Islet precursor cell (in vitro differentiated cells): ENCODE measurements around the gene GRK1.

Experiments used
- DNase-seq: peaks from one replicate; pipeline ENCODE4 v3.0.0-alpha.2; 2018

The GRK1 gene

DNA sequence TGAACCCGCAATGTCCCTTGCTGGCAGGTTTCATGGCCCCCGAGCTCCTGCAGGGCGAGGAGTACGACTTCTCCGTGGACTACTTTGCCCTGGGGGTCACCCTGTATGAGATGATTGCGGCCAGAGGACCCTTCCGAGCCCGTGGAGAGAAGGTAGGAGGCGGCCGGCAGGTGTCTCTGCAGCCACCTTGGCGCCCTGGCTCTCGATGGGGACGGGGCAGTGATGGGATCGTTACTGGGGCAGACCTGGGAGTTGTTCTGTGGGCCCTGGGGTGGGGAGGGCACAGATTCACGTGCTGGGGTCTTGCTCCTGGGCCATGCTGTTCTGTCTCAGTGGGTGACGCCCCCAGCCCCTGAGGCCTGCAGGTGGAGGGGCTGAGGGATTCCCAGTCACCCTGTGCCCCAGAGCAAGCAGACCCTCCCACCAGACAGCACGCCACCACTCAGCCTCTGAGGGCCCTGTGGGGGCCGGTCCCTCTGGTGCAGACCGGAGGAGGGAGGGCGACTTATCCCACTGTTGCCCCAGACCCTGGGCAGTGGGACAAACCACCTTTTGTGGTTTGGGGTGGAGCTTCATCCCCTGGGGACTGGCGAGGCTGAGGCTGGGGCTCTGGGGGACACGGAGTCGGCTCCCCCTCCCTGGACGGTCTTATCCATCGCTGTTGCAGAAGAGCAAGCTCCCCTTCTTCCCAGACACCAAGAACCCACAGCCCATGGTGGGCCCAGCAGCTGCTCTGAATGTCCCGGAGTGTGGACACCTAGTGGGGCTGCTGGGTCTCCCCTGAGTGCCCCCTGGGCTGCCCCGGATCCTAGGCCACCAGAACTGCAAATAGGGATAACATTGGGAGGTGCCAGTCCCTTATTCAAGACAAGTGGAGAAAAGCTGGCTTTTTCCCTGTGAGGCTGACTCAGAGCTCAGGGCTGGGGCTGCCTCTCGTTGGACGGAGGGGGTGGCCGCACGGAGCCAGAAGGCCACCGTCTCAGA is 64.5 kb downstream of the GRK1 start:
- DNase-seq = no peak

DNA sequence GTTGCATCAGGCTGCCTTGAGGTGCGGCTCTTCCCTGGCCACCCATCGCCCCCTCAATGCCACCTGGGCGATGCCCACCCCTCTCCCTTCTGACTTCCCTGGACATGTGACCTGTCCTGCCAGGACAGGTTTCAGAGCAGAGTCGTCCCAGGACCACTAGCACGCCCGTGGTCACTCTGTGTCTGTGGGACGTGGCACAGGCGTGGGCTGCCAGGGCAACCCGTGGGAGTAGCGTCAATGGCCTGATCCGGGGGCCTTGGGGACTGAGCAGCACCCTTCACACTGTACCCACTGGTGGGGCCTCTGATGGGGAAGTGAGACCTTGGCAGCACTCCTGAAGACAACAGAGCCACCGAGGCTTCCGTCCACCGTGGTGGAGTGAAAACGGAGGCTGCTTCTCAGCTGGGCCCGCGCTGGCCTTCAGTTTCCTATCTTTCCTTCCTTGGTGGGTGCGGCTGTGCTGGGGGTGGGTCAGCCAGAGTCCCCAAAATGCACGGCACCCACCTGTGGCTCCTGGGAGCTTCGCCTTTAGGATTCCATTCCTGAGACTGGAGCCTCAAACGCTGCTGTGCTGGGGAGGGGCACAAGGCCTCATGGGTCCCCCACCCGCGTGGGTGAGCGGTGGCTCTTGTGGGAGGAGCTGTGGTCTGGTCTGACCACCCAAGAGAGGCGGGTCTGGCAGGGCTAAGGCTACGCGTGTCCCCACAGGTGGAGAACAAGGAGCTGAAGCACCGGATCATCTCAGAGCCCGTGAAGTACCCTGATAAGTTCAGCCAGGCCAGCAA is 65.3 kb downstream of the GRK1 start:
- DNase-seq = no peak

DNA sequence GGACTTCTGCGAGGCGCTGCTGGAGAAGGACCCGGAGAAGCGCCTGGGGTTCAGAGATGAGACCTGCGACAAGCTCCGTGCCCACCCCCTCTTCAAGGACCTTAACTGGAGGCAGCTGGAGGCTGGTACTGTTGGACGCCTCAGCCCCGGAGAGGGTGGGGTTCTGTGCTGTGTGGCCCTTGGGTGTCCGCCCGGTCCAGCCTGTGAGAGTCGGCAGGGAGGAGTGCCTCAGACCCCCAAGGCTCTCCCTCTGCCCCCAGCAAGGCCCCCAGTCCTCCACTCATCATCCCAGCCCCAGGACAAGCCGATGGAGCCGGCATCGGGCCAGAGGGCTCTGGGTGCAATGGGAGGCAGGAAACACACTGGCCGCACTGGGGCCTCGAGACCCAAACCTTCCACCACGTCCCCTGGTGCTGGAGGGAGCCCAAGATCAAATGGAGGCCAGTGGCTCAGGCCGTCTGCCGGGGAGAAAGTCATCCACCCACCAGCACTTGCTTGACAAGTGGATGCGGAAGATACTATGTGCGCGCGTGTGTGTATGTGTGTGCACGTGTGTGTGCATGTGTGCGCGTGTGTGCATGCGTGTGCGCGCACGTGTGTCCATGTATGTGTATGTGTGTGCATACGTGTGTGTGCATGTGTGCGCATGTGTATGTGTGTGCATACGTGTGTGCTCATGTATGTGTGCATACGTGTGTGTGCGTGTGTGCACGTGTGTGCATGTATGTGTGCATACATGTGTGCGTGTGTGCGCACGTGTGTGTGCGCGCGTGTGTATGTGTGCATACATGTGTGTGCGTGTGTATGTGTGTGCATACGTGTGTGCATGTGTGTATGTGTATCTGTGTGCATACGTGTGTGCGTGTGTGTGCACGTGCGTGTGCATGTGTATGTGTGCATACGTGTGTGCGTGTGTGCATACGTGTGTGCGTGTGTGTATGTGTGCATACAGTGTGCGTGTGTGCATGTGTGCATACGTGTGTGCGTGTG is 66.2 kb downstream of the GRK1 start:
- no peak for DNase-seq

DNA sequence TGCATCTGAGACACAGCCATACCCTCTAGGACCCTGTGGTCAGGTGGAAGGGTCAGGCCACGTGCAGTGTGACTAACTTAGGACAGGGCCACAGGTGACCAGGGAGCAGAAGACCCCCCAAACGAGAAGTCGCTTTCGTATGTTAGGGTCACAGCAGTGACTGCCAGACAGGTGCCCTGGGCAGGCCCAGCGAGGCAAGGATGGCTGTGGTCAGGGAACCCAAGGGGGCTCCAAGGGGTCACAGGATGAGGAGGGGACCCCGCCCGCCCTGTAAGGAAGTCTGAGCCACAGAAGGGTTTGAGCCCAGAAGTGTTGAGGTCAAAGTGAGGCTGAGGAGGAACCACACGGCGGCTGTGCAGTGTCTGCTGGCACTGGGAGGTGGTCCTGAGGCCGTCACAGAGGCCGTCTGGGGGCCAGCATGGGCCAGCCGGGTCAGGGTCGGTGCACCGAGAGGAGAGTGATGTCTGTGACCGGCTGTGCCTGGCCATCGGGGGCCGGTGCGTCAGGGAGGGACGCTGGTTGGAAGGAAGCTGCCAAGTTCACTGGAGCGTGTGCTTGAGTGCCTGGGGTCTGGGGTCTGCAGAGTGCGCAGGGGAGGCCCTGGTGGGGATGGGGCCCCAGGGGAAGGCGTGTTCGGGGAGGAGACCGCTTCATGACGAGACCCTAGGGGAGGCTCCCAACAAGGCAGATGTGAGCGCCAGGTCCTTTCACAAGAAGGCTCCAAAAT is 67.2 kb downstream of the GRK1 start:
- no peak for DNase-seq

DNA sequence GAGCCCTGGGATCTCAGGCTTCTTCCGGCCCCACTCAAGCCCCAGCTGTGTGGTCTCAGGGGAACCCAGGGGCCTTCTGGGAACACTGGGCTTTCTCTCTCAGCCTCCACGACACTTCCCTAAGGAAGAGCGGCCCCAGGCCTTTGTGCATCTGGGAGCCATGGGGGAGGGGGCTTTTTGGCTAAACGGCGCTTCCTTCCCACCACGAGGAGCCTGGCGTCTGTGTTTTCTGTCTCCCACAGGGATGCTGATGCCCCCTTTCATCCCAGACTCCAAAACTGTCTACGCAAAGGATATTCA is 67.8 kb downstream of the GRK1 start:
- no peak for DNase-seq

DNA sequence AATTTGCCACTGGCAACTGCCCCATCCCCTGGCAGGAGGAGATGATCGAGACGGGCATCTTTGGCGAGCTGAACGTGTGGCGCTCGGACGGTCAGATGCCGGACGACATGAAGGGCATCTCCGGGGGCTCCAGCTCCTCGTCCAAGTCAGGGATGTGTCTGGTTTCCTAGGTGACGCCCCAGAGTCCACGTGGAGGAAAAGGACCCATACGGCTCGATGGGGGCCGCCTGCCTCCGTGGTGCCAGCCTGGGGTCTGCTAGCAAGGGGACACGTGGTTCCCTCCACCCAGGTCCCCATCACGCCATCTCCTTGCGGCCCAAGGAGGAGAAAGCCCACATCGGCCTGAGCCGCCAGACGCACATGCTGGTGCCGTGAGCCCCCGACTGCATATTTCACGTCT is 68.2 kb downstream of the GRK1 start:
- no peak for DNase-seq

DNA sequence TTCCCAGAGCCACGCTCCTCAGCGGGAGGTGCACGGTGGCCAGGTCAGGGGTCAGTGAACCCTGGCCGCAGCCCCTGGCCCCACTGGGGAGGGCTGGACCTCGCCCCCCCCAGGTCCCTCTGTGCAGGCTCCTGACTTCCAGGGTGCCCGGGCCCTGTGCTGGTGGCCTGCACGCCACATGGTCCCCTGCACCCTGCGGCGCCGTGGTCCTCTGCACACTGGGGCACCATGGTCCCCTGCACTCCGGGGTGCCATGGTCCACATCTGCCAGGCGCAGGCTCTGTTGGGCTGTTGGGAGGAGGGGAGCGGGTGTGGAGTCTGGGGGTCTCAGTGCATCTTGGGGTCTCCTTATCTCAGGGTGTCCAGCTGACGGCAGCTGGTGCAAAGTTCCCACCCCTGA is 68.7 kb downstream of the GRK1 start:
- DNase-seq = no peak

DNA sequence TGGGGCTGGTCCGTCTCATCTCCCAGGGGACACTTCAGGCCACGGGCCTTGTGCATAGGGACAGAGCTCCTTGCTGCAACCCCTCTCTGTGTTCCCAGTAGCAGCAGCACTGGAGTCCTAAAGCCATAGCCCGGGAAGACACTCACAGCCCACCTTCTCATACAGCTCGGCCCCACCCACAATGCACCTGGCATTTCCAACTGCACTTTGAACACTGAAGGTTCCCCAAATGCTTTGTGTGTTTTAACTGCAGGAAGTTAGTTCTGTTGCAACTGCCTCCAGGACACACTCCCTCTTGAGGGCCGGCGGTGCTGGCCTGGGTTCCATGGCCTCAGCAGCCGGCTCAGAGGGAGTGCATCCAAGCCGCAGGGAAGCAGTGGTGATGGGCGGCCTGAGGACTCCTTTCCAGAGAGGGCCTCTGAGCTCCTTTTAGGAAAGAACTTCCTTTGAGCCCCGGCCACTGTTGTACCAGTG is 69.3 kb downstream of the GRK1 start:
- DNase-seq = no peak

DNA sequence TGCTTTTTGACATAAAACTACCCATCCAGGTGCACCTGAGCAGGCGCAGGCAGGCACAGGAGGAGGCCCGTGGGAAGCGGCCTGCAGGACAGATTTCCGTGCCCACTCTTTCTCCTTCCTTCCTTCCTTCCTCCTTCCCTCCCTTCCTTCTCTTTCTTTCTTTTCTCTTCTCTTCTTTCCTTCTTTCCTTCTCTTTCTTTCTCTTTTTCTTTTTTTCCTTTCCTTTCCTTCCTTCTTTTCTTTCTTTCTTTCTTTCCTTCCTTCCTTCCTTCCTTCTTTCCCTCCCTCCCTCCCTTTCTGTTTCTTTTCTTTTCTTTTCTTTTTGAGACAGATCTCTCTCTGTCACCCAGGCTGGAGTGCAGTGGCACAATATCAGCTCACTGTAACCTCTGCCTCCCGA is 70.8 kb downstream of the GRK1 start:
- DNase-seq = no peak

DNA sequence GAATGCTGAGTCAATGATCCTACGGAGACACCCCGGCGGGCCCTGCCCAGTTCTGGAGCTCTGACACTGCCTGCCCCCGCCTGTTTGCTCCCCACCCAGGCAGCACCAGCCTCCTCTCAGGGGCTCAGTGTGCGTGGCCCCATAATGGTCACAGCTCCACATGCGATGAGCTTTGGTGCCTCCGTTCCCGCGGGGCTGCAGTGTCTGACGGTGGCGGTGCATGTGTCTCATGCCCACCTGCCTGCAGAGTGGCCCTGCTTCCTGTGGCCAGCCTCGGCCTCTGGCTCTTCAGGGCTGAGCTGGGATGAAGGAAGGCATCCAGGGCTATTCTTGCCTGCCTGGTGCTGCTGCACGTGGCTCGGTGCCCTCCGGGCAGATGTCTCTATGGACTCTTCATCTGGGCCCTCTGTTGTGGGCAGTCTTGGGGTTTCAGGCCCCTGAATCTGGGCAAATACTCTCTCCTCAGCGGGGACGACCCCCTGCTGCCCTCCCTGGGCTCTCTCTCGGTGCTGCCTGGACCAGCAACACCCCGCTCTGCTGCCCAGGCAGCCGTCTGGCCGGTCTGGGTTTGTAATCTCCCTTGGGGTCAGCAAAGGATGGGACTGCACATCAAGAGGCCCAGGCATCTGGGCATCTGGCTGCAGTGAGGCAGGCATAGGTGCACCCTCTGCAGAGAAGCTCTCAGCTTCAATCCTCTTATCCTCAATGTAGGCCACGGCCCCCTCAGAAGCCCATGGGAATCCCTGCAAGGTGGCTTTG is 72.7 kb downstream of the GRK1 start:
- DNase-seq = no peak

DNA sequence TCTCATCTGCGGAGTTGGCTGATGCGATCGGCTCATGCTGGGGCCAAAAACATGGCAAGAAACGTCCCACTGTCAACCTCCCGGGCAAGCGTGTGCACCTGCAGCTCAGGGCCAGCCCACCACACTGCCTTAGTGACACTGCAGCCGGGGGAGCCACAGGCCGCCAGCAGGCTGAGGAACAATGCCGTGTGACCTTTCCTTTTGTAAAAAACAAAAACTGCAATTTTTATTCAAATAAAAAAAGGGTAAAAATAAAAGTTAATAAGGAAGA is 73.2 kb downstream of the GRK1 start:
- no peak for DNase-seq

DNA sequence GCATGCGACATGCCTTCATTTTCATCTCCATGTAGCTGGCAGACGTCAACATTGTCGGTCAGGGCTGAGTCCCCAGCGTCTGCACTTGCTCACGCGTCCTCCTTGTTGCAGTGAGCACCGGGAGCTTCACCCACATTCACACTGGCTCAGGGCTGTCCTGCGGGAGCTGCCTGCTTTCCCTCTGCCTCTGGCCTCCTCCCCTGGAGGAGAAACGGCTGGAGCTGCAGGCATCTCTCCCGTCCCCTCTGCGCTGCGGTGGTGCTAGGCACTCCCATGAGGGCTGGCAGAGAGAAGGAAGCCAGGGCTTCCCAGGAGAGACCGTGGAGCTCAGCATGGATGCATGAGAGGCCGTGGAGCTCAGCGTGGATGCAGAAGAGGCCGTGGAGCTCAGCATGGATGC is 73.6 kb downstream of the GRK1 start:
- DNase-seq = no peak

DNA sequence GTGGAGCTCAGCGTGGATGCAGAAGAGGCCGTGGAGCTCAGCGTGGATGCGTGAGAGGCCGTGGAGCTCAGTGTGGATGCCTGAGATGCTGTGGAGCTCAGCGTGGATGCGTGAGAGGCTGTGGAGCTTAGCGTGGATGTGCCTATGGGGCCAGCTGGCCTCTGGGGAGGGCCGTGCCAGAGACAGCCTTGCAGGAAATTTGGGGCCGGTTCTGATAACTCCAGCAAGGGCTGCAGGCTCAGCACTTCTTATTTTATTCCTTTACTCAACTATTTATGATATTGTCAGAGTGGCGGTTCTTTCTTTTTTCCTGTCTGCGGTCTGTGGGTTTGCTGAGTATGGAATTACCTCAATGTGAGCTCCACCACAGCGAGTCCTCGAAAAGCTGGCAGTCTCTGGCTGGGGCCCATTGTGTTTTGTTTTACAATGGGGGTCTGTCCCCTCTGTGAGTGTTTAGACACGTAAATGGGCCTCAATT is 74.2 kb downstream of the GRK1 start:
- DNase-seq = no peak

DNA sequence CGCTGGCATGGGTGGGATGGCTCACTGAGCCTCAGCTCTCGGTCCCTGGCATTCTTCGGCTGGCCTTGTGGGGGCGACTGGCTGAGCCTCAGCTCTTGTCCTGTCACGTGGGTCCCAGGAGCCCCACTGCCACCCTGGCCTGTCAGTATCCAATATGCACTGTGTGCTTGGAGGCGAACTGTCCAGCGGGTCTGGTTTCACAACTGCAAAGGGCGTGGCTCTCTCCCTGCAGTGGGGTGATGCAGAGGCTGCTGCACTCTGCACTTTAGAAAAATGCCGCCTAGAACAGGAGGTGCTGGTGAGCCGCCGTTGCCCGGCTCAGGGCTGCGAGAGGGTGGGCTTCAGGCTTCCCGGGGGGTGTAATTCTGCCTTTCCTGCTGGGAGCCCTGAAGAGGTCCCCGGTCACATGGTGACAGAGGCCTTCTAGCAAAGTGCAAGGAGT is 75.0 kb downstream of the GRK1 start:
- DNase-seq = no peak

DNA sequence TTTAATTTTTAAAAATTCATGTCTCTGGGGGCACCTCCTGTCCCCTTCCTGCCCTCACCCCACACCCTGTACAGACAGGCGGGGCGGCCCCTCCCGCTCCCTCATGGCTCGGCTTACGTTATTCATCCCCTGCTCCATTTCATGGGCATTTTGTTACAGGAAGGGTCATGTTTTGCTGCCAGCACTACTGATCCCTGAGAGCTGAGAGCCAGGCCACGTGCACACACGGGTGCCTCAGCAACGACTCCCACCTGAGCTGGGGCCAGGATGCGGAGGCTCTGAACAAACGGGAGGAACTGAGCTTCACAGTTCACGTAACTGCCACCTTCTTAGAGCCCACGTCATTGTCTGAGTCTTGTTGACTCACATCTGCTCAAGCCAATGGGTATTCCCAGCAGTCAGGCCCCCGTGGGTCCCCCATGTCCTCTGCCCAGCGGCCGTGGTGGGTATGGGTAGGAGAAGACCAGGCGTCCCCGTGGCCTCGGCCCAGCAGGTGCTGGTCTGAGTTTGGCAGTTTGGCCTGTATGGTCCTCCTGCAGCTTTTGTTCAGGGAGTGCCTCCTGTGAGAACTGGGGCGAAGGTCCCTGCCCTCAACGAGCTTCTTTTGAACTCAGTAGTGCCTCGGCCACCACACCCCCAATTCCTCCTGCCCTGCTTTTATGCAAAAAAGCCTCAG is 75.6 kb downstream of the GRK1 start:
- no peak for DNase-seq

DNA sequence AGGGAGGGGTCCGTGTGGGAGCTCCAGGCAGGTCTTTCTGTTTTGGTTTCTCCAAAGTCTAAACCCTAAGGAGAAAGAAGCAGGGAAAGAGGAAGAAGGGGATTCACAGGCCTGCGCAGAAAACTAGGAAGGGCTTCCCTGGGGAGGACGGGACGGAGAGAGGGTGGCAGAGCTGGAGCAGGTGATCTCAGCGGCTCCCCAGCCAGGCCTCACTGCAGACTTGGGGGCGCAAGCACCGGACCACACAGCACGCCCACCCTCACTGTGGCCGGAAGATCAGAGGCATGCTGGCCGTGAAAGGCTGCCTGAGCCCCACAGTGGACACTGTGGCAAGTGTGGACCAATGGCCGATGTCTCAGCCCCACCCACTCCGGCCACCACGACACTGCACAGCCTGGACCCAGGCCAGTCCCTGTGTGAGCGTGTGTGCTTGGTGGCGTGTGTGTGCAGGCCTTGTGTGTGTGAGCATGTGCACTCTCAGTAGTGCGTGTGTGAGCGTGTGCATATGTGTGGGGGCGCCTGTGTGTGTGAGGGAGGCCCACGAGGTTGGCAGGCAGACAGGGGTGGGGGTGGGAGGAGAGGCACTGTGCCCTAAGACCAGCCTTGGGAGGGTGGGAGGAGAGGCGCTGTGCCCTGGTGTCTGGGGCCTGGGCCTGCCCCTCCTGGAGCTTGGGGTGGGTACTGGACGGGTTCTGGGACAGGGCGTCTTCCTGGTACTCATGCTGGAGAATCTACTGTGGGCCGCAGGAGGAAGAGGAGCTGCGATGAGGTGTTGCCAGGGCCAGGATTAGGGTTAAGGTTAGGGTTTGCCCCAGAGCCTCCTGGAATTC is 76.6 kb downstream of the GRK1 start:
- DNase-seq = no peak

DNA sequence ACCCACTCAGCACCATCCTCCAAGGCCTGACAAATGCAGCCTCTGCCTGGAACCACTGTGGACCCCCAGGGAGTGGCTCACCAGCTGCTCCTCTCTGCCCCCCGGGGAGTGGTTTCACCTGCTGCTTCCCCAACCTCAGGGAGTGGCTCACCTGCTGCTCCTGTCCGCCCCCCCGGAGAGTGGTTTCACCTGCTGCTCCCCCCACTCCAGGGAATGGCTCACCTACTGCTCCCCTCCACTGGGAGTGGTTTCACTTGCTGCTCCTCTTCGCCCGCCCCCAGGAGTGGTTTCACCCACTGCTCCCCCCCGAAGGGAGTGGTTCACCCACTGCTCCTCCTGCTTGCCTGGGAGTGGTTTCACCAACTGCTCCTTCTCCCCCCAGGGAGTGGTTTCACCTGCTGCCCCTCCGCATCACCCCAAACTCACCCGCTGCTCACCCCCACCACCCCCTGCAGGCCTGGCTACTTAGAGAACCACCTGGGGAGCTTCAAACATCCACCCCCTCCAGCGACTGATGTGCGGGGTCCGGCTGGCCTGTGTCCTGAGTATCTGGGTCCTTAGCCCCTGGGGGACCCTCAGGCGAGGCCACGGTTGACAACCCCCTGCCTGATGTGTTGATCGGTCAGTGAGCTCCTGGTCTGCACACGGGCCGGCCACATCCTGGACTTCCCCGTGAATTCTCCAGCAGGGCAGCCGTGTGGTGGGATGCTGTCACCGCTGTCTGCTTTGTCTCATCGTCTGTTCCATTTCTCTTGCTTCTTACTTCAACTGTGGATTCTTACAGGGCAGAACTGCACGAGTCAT is 77.4 kb downstream of the GRK1 start:
- no peak for DNase-seq

DNA sequence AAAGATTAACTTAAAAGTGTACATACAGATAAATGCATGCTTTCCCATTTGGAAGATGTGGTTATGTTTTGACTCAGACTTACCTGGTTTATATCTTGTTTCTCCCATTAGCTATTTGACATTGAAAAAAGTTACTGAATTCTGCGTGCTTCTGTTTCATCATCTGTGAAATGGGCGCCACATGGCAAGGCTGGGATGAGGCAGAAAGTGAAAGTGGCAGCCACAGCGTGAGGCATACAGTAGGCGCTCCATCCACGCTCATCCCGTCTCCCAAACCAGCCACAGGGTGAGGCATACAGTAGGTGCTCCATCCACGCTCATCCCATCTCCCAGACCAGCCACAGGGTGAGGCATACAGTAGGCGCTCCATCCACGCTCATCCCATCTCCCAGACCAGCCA is 78.0 kb downstream of the GRK1 start:
- no peak for DNase-seq
